Endometrial microvascular endothelial cells (primary cell): Measurements from ENCODE around the gene PPP3CB. TPM values are rescaled to one million over a fixed set of nuclear protein-coding genes. Genes with fewer than 3 reads are reported as not detected.

Experiments
- in situ Hi-C: cut with HindIII; loops from 2 replicates; pipeline ENCODE4 v1.10.0; 2017; ENCODE audit warnings: low sequenced_read_pairs, low pct_unique_long_range_greater_than_20kb; ENCODE audit errors: inconsistent ontology term
- total RNA-seq: library from RNA; depleted of rRNA; stranded (reverse); fragments of >200 nt; gene quantifications from one replicate; pipeline ENCODE4 v1.2.3, GENCODE V29; 2015; ENCODE audit errors: inconsistent ontology term

Gene PPP3CB
- total RNA-seq, 1 donor from 2014 or later: 18.8 TPM

DNA sequence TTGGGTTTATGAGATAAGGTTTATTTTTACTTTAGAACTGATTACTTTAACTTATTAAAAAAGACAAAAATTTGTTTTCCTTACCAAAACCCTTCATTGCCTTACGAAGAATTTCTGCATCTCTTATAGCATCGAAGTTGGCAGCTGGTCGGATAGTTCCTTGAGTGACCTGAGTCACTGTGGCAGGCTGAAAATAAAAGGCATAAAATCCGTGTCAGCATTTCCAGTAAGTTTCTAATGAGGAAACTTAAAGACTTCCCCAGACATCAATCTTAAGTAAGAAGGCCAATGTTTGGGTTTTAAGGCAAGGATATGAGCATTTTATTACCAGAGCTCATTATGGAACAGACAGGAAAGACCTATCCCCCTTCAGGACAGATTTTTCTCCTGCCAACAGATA is 107.6 kb downstream of the PPP3CB start:
- in situ Hi-C loops: no loop called here

- in situ Hi-C loops: no loop called here
Observed at GRCh38 chr10:73386583-73386982, 109.2 kb downstream of the PPP3CB start.

Other genes with a start within 250 kb of the PPP3CB start
- gene DNAJC9, start 248.8 kb downstream of the PPP3CB start, total RNA-seq: 63.9 TPM
- 74.1 TPM for gene MRPS16, start 243.4 kb downstream of the PPP3CB start, total RNA-seq
- not detected for gene CFAP70, start 137.2 kb downstream of the PPP3CB start, total RNA-seq
- 120 TPM for gene ANXA7, start 82.0 kb downstream of the PPP3CB start, total RNA-seq
- 0.37 TPM for gene MSS51, start 62.5 kb downstream of the PPP3CB start, total RNA-seq
- gene USP54, start 95.3 kb upstream of the PPP3CB start, total RNA-seq: 6.9 TPM
- not detected for gene MYOZ1, start 145.4 kb upstream of the PPP3CB start, total RNA-seq
- not detected for gene SYNPO2L, start 160.0 kb upstream of the PPP3CB start, total RNA-seq
- 1.0 TPM for gene AGAP5, start 202.1 kb upstream of the PPP3CB start, total RNA-seq
- gene SEC24C, start 248.3 kb upstream of the PPP3CB start, total RNA-seq: 81.4 TPM